HG03469 (cell line): ENCODE data around the gene C16orf78.

Source experiments
- ATAC-seq: cut with Tn5 transposase; IDR thresholded peaks from one replicate; pipeline ENCODE4 v1.9.1; 2021; ENCODE audit warnings: mild to moderate bottlenecking, moderate library complexity, moderate number of reproducible peaks; ENCODE audit not compliant: unreplicated experiment

C16orf78 gene

DNA sequence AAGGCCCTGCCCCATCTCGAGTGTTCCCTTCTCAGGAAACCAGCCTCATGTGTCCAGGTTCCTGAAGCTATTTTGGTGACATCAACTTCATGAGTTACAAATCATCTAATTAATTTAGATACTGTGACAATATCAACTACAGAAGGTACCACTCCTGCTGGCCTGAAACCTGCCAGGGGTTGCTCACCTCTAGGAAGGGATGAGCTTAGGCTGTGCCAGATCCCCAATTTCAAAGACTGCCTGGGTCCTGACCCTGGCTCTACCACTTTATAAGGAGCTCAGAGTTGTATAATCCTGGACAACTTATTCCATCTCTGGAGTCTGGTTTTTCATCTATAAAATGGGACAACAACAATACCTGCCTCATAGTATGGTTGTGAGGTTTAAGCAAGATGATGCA lies 5.2 kb downstream of the C16orf78 start:
- ATAC-seq = no peak

- ATAC-seq = no peak
Observed at GRCh38 chr16:49382916-49383315, 9.3 kb downstream of the C16orf78 start.

GRCh38 chr16:49395021-49395420 lies 21.4 kb downstream of the C16orf78 start:
- ATAC-seq = no peak

GRCh38 chr16:49396206-49396720 lies 22.7 kb downstream of the C16orf78 start:
- no peak for ATAC-seq

- no peak for ATAC-seq
Observed at GRCh38 chr16:49398761-49399160, 25.2 kb downstream of the C16orf78 start.

DNA sequence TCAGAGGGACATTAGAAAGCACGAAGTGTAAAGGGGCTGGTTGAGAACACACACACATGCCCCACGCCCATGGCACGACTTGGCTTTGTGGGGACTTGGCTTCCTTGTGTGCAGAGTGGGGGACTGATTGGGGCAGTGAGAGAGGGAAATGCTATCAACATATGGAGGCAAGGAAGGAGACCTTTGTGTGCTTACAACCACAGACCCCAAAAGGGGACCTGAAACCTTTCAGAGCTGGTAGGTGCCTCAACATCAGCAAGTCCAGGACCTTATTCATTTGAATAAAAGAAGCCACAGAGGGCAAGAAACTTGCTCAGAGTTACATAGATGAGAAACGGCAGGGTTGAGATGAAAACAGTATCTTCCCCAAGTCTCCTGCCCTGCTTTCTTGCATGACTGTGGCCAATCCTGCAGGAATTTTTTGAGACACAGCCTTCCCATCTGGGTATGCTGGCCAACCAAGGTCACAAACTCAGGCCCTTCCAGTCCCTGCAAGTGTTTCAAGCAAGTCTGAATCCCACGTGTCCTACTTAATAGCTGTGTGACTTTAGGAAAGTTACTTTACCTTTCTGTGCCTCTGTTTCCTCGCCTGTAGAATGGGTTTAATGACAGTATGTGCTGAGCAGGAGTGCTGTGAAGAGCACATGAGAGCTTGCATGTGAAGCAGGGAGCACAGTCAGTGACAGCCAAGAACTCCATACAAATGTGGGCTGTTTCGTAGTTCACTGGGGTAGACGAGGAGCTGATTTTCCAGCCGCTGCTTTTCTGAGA lies 26.2 kb downstream of the C16orf78 start:
- peak; percentile 99 for ATAC-seq

DNA sequence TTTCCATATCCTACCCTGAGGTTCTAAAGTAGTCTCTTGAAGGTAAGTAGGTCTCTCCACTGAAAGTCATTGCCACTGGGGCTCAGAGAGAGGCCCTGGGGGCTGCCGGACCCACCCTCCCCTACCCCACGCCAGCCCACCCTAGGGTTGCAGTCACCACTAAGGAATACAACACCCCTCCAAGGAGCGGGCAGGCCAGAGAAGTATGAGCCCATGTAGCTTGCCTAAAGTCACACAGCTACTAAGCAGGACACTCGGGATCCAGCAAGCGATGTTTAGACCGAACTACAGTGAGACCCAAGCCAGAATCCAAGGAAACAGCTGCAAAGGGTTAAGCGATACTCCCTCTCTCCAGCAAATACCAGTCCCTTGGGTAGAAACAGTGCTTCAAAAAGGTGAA lies 27.0 kb downstream of the C16orf78 start:
- no peak for ATAC-seq

DNA sequence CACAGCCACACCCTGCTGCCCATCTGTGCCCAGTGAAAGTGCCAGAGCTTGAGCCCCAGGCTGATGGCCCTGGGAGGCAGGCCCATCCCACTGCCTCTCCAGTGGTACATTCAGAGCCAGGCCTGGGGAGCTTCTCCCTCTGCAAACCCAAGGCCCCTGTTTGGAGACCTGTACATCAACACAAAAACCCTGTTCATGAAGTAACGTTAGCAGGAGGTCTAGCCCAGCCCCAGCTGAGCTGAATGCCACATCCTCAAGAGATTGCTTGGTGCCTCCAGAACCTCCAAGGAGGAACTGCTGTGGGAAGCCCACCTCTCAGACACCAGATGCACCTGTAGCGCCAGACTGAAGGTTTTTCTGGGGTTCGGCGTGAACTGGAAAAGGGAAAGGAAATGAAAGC lies 31.5 kb downstream of the C16orf78 start:
- ATAC-seq = no peak

GRCh38 chr16:49405530-49405929 lies 31.9 kb downstream of the C16orf78 start:
- ATAC-seq = no peak

- ATAC-seq = peak; percentile 91
Observed at GRCh38 chr16:49407873-49408550, 34.4 kb downstream of the C16orf78 start.

DNA sequence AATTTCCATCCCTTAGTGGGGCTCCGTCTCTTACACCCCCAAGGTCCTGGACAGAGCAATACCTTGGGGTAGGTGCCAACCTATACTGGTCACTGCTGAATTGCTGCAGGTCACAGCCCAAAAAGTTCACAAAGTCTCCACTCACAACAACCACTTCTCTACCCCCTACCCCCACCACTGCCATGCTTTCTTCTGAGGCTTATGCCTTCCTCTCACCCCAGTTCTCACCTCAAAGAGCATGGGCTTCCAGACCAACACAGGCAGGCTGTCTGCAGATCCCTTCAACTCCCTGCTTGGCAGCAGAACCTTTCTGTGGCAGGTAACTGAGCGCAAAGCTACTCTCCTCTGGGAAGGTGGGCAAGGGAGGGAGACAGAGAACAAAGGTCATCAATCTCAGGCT lies 35.5 kb downstream of the C16orf78 start:
- ATAC-seq = no peak

DNA sequence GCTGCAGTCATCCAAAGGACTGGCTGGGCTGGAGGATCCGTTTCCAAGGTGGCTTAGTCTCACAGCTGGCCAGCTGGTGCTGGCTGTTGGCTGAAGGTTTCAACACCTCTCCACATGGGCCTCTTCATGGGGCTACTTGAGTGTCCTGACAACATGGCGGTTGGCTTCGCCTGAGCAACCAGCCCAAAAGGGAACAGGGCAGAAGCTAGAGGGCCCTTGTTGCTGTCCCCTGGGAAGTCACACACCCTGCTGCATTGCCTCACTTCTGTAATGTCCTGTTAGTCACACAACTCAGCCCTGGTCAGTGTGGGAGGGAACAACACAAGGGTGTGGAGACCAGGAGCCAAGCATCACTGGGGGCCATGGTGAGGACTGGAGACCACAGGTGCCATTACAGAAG lies 36.6 kb downstream of the C16orf78 start:
- ATAC-seq = no peak

DNA sequence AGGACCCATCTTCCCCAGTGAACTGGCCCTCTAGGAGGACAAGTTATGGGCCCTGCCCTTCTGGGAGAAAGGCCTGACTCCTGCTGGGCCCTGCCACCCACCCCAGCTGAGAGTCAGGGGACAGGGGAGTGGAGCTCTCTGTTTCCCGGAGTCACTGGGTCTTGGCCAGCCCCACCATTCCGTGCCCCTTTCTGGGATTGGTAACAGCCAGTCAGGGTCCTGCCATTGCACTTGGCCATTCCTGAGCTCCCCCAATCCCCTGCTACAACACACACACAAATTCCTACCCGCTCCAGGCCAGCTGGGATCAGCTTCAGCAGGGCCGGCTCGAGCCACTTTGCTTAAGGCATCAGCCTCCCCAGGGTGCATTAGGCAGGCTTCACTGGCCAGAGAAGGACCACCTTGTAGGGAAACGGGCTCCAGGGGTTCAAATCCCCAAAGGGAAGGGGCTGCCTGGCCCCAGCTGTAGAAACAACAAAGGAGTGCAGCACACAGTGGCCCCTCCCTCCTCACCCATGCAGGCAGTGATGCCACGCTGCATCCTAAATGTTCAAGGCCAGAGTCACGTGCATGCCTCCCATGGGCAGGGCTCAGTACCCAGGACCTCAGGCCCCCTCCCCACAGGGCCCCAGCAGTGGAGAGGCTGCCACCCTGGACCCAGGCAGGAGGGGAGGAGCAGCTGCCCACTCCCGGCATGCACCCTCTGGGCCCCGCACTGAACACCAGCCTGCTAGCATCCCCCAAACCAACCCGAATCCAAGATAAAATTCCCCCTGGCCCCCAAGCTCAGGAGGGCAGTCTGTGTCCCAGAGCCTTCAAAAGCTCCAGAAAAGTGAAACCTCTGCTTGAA lies 37.7 kb downstream of the C16orf78 start:
- ATAC-seq = no peak

- ATAC-seq = no peak
Observed at GRCh38 chr16:49414671-49415070, 41.1 kb downstream of the C16orf78 start.

DNA sequence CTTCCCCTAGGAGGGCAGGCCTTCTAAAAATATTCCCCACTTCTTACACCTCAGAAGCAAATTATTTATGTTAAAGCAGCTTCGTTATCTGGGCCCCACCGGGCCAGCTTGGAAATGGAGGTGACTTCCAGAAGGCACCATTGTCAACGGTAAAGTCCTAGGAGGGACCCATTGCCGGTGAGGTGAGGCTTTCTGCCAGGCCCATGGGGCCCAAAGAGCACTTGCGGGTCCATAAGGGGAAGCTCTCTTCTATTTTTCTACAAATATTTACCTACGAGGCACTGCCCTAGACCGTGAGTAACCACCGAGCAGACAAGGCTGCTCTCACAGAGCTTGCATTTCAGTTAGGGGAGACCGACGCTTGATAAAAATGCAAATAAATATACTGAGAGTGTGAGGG lies 41.5 kb downstream of the C16orf78 start:
- no peak for ATAC-seq

GRCh38 chr16:49416001-49416675 lies 42.5 kb downstream of the C16orf78 start:
- ATAC-seq = no peak

DNA sequence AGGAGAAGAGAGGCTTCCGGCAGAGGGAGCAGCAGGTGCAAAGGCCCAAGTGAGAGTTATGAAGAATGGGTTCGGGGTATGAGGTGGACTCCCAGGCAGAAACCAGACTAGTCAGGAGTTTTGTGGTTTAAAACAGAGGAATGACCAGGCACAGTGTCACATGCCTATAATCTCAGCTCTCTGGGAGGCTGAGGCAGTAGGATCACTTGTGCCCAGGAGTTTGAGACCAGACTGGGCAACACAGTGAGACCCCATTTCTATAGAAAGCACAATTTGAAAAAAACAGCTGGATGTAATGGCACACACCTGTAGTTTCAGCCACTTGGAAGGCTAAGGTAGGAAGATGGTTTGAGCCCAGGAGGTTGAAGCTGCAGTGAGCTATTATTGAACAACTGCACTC lies 43.8 kb downstream of the C16orf78 start:
- ATAC-seq = no peak

GRCh38 chr16:49419006-49419405 lies 45.4 kb downstream of the C16orf78 start:
- no peak for ATAC-seq

DNA sequence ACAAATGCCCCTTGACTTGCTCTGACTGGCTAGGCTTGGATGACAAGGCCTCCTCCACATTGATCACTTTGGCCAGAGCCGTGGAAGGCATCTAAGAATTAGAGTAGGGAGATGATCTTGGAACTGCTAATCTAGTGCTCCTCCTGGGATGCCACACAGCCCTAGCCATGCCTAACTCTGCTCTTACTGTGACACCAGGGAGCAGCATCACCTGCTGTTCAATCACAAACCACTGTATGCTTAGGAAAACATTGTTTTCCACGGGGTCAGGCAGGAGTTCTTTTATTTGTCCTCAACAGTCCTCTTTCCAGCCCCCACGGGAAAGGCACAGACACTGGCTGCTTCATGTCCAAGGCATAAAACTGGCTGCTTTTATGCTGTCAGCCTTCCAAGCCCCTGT lies 46.3 kb downstream of the C16orf78 start:
- ATAC-seq = no peak

DNA sequence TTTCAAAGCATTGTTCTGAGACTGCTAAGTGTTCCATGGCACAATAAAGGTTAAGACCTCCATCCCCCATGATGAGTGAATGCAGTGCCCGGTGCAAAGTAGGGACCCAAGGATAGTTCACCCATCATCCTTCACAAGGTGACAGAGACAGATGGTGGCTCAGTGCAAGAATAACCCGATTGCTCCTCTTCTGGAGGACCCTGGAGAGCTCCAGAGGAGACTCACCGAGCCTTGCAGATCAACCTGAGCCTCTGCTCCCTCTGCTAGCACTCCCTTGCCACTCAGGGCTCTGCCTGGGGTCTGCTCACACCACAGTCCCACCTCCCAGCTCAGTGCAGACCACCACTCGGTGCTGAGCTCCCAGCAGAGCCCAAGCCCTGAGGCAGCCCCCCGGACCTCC lies 49.3 kb downstream of the C16orf78 start:
- no peak for ATAC-seq

- ATAC-seq = no peak
Observed at GRCh38 chr16:49424961-49425360, 51.4 kb downstream of the C16orf78 start.
